ENCODE results near the gene FAIM2.
A peak's percentile ranks its signal among the peaks of the same experiment; 100 is the strongest.
"Not testable (repeated sequence)": the region's sequence is repeated elsewhere in the genome, so short reads cannot be mapped to it uniquely, and the experiment has no call there.

FAIM2 gene

DNA sequence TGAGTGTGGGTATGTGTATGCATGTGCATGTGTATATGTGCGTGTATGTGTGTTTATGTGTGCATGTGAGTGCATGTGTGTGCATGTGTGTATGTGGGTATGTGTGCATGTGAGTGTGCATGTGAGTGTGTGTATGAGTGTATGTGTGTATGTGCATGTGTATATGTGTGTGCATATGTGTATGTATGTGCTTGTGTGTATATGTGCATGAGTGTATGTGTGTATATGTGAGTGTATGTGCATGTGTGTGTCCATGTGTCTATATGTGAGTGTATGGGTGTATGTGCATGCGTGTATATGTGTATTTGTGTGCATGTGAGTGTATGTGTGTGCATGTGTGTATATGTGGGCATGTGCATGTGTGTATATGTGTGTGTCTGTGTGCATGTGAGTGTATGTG lies 25.7 kb downstream of the FAIM2 start:
- no peak for DNase-seq (ENCODE audit: low spot score)

DNA sequence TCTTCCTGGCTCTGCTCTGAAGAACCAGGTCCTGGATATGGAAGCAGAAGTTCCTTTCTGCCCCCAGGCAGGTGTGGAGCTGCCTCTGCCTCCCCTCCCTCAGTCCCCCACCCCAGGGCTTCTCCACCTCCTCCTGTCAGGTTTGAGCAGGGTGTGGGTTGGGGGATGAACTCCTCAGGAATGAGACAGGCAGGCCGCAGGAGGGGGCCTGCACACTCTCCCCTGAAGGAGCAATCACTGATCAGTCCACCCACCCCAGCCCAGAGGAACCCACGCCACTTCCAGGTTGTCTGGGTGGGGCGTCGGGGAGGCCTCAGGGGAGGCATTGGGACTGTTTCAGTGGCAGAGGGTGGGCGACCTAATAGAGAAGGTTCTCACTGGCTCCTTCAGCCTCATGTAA lies 26.6 kb downstream of the FAIM2 start:
- DNase-seq (ENCODE audit: low spot score), result no peak

DNA sequence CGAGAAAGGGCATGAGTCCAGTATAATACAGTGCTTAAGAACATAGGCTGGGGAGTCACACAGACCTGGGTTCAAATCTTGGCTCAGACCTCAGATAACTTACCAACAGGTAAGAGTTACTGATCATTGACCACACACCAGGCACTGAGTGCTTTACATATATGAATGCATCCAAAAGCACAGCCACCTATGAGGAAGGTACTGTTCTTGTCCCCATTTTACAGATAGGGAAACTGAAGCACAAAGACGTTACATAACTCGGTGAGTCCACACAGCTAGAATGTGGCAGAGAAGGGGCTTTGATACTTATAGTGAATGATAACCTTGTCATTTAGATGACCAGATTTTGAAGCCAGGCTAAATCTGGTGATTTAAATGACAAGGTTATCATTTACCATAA lies 27.6 kb downstream of the FAIM2 start:
- DNase-seq (ENCODE audit: low spot score), result no peak

- DNase-seq (ENCODE audit: low spot score), result no peak
Measured at GRCh38 chr12:49875115-49875720, 28.5 kb downstream of the FAIM2 start.

GRCh38 chr12:49874142-49874897 lies 29.4 kb downstream of the FAIM2 start:
- peak; percentile 84 for DNase-seq (ENCODE audit: low spot score)

- DNase-seq (ENCODE audit: low spot score), result no peak
Measured at GRCh38 chr12:49873361-49873934, 30.3 kb downstream of the FAIM2 start.

DNA sequence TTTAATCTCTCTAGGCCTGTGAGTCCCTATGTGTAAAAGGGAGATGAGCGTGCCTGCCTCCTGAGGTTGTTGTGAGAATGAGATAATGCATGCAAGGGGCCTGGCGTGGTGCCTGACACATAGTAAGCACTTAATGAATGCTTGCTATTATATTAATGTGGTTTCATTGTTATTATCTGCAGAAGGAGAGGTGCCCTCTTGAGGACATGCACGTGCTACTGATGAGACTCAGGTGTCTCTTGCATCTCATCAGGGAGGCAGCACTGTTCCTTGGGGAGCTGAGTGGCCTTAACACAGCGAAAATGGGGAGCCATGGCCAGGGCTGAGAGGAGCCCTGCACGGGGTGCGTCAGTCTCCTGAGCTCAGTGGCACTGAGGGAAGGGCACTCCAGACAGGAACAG lies 30.9 kb downstream of the FAIM2 start:
- DNase-seq (ENCODE audit: low spot score), result peak; percentile 77

- no peak for DNase-seq (ENCODE audit: low spot score)
Measured at GRCh38 chr12:49872381-49872780, 31.3 kb downstream of the FAIM2 start.

DNA sequence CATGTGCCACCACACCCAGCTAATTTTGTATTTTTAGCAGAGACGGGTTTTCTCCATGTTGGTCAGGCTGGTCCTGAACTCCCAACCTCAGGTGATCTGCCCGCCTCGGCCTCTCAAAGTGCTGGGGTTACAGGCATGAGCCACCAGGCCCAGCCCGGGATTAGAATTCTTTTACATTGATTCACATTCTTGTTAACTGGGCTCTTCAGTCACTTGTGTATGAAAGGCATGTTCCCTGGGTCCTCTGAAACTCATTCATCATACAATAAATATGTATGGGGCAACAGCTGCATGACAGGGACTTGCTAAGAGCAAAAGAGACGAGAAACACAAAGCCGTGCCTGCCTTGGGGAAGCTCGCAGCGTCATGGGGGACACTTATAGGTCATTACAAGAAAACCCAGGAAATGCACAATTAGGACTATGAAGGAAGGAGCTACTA lies 31.9 kb downstream of the FAIM2 start:
- DNase-seq (ENCODE audit: low spot score), result not testable (repeated sequence)

DNA sequence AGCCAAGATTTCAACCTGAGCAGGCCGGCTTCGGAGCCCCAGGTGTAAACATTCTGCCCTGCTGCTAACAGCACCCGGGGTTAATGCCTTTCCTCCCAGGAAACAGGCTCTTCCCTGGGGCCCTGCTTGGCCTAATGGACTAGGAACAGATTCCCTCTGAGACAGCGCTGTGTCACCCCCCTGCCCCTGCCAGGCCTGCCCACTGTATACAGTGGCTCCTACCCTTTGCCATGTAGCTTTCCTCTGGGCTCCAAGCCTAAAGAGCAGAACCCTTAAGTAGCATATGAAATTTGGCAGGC lies 32.5 kb downstream of the FAIM2 start:
- no peak for DNase-seq (ENCODE audit: low spot score)

- DNase-seq (ENCODE audit: low spot score), result no peak
Measured at GRCh38 chr12:49870501-49871262, 33.0 kb downstream of the FAIM2 start.

GRCh38 chr12:49869816-49870500 lies 33.7 kb downstream of the FAIM2 start:
- no peak for DNase-seq (ENCODE audit: low spot score)

DNA sequence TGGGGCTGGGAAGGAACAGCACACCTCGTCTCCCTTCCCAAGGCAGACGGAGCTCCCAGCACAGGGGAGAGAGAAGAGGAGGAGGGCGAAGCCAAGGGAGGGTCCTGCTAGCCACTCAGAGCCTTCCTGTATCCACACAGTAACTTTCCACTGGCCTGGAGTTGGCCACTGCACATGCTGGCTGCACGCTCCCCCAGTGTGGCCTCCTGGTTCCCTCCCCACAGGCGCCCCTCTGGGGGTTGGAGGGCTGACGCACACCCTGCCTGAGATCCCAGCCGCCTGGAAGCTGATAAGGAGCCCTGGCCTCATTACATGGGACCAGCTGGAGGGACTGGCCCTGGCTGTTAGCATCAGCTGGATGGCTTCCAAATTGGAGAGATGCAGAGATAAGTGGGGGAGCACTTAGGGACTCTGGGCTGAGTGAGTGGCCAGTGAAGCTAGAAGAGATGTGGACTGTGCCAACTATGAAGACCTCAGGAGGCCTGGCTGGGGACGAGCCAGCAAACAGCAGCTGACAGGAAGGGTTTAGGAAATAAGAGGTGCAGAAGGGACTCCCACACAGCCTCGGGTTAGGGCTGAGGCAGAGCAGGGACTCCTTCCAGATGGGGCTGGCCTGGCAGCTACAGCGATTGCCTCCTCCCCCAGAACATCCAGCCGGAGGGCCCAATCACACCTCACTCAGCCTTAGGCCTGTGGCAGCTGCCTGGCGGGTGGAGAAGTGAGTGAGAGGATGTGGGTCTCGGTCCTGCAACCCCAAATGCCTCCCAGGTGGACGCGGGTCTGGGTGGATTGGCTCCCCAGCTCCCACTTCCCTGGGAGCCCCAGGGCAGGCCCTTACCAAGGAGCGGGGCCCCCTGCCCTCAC lies 34.5 kb downstream of the FAIM2 start:
- DNase-seq (ENCODE audit: low spot score), result peak; percentile 77

- no peak for DNase-seq (ENCODE audit: low spot score)
Measured at GRCh38 chr12:49868449-49868848, 35.3 kb downstream of the FAIM2 start.

- no peak for DNase-seq (ENCODE audit: low spot score)
Measured at GRCh38 chr12:49867570-49868341, 35.9 kb downstream of the FAIM2 start.

DNA sequence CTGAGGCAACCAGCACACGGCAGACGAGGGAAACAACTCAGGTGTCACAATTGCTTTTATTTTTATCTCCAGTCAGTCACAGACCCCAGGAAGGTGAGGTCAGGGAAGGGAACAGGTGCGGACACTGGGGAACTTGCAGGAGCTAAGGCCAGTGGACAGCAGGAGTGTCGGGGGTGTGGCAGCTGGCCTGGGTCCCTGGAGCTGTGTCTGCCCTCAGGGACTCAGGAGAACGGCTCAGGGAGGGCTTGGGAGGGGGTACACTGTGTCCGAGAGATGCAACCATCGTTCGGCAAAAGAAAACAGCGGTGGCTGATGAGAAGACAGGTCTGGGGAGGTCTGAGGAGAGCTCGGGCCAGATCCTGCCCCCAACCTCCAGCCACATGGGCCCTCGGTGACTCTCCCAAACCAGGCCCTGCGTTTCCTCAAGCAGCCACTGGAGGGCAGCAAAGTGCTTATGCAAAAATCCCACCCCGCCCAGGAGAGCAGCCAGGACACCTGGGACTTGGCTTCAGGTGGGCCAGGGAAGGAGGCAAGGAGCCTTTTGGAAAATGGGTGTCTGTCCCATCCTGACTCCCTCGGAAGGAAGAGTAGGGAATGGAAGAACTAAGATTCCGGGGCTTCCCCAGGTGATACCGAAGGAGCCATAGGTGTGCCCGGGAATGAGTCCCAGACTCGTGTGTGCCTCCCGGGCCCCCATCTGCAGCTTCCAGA lies 36.7 kb downstream of the FAIM2 start:
- peak; percentile 73 for DNase-seq (ENCODE audit: low spot score)

DNA sequence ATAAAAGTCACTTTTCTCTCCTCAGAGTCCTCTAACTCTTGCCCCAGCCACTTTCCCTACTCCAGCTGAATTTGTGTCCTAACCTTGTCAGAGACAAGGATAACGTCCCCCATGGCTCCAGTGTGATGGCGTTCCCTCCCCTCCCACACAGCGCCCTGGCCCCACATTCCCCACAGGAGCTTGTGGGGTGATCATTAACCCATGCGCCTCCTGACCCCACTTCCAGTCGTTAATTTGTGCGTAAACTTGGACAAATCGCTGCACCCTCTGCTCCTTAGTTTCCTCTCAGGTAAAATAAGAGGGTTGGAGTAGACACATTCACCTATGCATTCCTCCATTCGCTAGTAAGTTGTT lies 37.9 kb downstream of the FAIM2 start:
- no peak for DNase-seq (ENCODE audit: low spot score)

DNA sequence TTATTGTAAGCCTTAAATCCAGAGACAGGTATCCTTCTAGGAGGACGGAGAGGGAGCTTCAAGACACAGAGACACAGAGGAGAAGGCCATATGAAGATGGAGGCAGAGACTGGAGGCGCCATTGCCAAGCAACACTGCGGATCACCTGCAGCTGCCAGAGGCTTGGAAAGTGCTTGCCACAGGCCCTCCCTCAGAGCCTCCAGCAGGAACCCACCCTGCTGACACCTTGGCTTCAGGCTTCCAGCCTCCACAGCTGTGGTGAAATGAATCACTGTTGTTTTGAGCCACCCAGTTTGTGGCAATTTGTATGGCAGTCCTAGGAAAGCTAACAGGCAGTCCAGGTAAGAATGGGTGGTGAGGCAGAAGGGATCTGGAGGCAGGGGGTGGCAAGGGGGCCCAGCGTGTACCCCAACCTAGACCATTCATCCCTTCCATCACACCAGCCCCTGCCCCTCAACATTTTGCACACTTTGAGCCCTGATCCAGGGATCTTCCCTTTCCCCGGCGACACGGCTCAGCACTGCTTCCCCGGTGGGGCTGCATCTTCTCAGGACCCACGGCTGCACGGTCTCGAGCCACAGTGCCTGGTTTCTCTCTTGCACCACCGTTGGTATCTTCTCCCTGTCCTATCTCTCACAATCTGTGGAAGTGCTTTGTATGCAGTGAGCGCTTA lies 38.5 kb downstream of the FAIM2 start:
- no peak for DNase-seq (ENCODE audit: low spot score)

DNA sequence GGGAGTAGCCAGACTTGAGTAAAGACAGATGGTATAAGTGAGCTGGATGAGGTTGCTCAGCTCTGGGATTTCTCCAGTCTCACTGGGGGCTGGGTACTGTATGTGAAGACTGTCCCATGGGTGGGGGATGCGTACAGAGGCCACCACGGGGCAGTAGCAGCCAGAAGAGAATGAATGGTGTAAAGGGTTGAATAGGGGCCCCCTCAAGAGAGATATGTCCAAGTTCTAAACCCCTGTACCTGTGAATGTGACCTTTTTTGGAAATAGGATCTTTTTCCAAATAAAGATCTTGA lies 39.0 kb downstream of the FAIM2 start:
- no peak for DNase-seq (ENCODE audit: low spot score)
